HT-29 (cell line): Measurements from ENCODE around the gene C1QTNF5. TPM values are rescaled to one million over a fixed set of nuclear protein-coding genes. Genes with fewer than 3 reads are reported as not detected.
"Not testable (repeated sequence)": the region's sequence is repeated elsewhere in the genome, so short reads cannot be mapped to it uniquely, and the experiment has no call there.

Source experiments
- DNase-seq: peaks from one replicate; pipeline ENCODE4 v3.0.0-alpha.2; 2015; ENCODE audit warnings: low spot score
- total RNA-seq: library from RNA; depleted of rRNA; stranded (reverse); fragments of >200 nt; shearing (Covaris generic); gene quantifications from 2 replicates; pipeline ENCODE4 v1.2.3, GENCODE V29; 2014; rRNA removed

C1QTNF5 gene
- 0.47 and 0.56 TPM in 2 replicates for total RNA-seq

DNA sequence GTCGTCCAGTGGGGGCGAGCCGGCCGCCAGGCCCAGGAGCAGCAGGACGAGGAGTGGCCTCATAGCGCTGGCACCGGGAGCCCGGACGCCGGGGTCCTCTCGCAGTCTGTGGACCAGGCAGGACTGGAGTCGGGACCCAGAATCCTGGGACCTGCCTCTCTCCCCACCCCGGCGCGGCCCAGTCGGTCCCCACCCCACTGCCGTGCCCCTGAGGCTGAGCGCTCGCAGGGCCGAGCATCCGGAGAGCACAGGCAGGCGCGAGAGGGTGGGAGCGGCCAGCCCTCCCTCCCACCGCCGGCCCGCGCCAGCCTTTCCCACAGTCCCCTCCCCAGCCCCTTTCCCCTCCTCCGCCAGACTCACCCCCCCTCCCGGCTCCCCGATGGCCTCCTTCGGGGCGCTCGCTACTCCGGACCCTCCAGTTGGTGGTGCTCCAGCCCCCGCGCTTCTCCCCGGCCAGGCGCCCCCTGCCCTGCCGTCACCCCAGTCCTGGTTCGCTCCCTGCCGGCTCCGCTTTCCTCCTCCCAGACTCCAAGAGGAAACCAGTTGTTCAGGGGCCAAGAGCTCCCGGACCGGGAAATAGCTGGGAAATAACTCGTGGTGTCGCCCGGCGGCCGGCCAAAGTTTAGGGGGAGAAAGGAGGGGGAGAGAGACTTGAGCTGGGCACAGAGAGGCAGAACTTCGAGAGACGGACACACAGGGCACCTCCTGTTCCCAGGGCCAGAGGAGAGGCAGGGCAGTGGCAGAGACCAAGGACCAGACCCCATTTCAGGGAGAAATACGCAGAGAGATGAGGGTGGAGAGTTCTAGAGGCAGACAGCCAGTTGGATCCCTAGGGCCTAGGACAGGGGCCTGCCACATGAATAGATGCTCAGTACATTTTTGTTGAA is at the start of gene C1QTNF5:
C1QTNF5 (minus strand) TSS at position 549 of the 887 bp plus-strand sequence; CDS start at position 63, 486 bp downstream.
- no peak for DNase-seq

- peak; percentile 75 for DNase-seq
Observed at GRCh38 chr11:119389611-119390254, 49.0 kb upstream of the C1QTNF5 start.

GRCh38 chr11:119388103-119388502 is 47.4 kb upstream of the C1QTNF5 start:
- no peak for DNase-seq

DNA sequence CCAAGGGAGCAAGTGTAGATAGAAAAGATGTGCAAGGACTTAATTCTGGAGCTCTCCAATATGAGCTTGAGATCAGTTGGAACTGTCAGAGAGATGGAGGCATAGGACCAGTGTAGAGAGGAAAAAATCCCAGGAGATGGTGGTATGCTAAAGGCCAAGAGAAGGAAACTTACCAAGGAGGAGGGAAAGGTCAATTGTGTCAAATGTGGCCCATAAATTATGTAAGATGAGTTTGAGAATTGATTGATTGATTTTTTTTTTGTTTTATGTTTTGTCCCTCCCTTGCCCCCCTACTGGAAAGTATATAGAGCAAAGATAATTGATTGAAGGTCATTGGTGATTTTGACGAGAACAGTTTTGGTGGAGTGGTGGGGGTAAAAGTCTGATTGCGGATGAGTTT is 43.6 kb upstream of the C1QTNF5 start:
- DNase-seq: no peak

GRCh38 chr11:119382513-119382912 is 41.8 kb upstream of the C1QTNF5 start:
- DNase-seq: not testable (repeated sequence)

DNA sequence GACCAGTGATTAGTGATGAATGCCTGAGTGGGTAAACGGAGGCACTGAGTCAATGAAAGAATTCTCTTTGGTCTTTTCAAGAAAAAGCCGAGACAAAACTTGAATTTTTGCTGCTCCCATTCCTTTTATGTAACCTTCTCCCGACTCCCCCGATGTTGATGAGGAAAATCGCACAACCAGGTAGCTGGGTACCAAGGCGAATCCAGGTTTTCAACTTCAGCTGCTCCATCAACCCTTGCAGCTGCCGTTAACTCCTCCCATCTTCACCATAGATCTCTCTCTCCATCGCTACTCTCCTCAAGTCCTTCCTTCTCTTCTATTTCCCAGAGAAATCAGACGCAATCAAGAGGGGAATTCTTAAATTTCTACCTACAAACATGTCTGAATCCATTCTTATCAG is 41.4 kb upstream of the C1QTNF5 start:
- no peak for DNase-seq

DNA sequence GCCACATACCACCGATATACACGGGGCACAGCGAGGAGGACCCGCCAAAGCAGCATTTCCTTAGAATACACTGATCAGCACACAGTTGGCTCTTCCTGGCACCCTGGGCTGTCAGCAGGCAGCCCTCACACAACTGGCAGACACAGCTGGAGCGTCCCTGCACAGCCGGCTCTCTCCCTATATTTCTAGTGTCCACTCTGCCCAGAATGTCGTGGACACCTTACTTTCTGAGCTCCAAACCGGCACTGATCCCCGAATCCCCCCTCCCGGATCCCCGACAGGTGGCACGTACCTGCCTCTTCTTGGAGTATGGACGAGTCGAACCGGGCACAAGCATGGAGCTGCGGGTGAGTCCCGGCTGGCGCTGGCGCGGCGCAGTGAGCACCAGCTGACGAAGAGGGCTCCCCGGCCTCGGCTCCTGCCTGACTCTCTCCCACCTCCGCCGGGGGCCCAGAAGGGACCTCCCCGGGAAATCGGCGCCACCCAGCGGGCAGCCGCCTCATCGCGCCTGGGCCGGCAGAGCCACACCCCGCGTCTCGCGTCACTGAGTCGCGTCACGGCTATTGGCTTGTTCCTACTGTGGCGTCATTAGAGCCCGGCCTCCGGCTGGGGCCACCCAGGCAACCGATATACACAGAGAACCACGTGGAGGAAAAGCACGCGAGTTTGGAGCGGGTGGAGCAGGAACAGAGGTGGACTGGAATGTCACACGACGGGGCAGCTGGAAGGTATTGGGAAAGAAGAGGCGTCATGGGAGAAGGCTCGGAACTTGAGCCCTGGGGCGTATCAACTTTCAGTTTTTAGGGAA is 40.7 kb upstream of the C1QTNF5 start, which contains the start of gene USP2:
USP2 (minus strand) TSS at position 510 of the 808 bp plus-strand sequence. CDS start 8,210 bp downstream, outside the sequence.
- peak; percentile 100 for DNase-seq

DNA sequence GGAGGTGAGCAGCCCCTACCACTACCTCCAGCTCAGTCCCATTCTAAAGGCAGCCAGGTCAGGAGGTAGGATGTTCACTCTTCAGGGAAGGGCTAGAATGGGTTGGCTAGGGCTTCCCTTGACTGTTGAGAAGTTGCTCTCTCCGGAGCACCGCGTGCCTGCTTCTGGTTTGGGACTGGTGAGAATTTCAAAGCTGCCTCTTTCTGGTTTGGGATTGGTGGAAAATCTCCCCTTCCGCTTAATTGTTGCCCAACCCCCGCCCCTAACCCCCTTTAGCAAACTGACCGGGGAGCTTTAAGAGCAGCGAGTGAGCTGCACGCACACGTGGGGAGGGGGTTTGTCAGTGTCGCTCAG is 40.1 kb upstream of the C1QTNF5 start:
- peak; percentile 16 for DNase-seq

DNA sequence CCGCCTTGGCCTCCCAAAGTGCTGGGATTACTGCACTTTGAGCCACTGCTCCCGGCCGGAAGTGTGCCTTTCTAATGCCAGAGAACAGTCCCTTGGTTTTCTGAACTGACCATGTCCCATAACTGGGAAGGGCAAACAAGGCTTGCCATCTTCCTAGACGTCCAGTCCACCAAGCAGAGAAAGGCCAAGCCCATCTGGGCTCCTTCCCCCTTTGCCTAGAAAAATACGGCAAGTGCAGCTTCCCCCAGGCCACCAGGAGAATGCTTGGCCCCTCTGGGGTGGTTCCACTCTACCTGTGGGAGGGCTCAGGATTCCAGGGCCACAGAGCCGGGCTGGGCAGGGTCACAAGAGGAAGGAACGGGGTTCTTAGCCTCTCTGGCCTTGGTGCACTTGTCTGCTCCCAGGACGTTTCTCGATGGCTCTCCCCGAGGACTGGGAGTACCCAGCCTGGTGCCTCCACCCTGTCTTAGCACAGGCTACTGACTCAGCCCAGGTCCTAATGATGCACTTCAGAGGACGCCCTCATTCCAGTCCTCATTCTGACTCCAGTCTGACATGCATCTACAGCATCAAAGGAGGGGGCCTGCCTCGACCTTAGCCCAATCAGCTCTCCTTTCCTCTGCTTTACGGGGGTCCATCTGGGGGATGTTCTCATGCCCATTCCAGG is 39.6 kb upstream of the C1QTNF5 start:
- DNase-seq: no peak

DNA sequence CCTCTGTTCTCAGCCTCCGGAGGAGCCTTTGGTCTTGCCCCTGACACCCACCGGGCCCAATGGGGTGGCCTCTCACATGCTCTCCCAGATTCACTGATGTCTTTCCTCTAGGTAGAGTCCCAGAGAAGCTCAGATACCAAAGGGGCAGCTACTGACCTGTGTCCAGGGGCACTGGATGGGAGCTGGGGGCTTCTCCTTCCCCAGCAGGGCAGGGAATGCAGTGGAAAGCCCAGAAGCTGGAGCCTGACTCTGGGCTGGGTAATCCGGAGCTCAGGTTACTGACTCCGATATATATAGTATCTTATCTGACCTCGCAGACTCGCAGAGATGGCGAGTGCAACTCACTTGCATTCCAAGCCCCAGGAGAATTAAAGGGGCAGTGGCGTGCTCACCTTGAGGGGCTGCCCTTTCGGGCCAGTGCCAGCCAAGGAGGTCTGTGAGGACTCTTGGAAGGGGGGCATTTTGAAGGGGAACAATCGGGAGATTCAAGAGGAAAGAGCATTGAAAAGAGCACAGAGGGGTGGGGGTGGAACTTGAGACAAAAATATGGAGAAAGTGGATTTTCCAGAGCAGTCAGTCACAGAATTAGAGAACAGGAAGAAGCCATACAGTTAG is 38.3 kb upstream of the C1QTNF5 start:
- DNase-seq: no peak

- no peak for DNase-seq
Observed at GRCh38 chr11:119377961-119378667, 37.4 kb upstream of the C1QTNF5 start.

DNA sequence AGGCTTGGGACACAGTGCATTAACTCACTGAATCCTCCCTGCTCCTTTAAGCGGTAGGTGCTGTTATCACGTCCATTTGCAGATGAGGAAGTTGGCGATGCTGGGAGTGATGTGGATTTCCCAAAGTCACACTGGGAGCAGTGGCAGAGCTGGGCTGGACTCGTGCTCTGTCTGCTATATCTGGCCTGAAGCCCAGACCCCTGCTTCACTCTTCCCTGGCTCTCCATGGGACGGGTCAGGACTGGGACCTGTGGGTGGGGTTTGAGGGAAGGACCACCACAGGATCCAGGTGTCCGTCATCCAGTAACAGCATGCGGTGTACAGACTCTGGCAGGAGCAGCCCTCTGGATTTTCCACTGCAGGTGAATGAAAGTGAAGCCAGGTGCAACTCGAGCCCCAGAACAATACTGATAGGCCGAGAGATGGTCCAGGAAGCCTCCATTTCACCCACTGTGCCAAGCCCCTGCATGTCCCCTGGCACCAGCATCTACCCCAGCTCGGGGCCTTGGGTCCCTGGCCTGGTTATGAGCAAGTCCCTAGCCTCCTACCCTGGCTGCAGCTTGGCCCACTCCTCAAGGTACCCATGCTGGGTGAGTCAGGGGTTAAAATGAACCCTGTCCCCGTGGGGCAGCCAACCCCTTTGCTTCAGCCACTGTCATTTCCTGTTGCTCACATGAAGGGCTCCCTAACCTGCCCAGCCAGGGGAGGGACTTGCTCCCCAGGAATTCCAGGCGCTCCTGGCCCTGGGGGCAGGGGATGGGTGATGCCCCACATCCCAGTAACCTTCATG is 36.6 kb upstream of the C1QTNF5 start:
- no peak for DNase-seq

DNA sequence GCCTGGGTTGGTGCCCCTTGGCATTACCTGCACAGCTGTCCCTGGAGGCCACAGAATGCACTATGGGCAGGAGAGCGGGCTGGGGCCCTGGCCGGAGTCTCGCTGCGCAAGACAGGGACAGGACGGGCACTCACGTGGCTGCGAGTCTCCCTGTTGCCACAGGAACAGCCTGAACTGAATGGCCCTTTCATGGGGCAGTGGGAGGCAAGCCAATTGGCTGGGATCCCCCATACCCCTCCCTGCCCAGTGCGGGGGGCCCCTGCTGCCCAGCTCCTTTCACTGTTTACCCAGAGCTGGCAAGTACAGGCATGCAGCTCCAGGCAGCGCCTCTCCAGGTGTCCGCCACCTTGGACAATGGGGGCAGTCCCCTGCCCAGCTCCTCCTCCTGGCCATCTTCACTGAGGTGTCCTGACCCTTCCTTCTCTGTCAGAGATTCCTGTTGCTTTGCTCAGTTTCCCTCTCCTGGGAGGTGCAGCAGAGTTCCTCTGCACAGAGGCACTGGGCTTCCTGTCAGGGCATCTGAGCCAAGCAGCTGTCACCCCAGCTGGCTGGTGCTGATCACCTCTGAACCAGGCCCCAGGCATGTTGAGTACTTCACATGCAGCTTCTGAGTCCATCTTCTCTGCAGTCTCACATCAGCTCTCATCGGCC is 35.6 kb upstream of the C1QTNF5 start:
- no peak for DNase-seq

DNA sequence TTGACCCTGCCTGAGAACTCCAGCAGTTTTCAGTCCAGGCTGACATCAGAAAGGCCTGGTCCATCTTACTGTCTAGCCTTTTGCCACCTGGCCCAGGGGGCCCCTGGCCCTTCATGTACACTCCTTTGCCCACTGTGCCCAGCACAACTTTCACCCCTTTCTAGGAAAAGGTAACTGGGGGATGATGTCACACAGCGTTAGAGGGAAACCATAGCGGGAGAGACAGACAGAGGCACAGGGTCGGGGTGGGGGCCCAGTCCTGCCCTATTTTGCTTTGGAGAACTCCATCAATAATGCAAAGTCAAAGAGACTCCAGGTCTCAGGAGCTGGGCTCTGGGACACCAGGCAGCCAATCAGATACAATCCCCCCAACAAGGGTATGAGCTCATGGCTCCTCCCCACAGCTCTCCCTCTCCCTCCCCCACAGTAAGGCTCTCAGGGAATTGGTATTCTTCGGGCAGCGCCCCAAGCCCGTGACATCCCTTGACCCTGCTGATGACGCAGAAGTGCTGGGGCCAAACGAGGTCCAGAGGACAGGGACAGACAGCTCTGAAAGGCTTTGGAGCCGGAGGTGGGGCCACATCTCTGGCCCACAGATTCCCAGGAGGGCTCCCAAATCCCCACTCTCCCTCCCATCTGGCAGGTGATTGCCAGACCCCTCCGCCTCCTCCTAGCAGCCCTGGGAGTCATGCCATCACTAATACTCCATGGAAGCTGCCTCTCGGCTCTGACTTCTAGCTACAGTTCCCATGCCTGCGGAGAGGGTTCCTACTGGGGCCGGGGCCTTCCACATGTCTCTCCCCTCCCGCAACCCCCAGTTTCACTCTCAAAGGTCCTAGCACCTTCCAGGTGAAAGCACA is 34.9 kb upstream of the C1QTNF5 start:
- DNase-seq: no peak

DNA sequence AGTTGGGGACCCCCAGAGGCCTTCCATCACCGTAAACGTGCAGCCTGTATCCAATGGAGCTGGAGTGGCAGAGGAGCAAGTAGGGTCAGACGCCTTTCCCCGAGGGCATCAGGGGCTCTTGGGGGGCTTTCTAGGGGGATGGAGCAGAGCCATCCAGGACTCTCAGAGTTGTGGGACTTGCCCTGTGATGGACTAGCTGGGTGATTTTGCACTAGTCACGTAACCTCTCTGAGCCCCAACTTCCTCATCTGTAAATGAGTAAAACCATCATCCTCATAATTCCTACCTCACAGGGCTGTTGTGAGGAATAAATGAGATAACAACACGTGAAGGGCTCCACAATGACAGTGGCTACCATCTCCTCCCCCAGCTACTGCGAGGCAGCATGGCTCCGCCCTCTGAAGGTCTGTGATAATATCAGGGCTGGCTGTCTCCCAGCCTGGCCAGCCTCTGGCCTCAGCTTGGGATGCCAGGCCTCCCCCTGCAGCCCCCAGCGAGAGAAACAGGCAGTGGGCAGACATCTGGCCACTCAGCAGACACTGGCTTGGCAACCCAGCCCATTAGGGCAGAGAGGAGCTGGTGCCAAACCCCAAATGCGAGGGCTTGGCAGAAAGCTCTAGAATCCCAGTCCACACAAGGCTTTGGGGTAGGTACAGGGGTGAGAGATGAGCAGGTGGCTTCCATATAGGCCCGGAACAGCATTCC is 34.1 kb upstream of the C1QTNF5 start:
- DNase-seq: no peak

DNA sequence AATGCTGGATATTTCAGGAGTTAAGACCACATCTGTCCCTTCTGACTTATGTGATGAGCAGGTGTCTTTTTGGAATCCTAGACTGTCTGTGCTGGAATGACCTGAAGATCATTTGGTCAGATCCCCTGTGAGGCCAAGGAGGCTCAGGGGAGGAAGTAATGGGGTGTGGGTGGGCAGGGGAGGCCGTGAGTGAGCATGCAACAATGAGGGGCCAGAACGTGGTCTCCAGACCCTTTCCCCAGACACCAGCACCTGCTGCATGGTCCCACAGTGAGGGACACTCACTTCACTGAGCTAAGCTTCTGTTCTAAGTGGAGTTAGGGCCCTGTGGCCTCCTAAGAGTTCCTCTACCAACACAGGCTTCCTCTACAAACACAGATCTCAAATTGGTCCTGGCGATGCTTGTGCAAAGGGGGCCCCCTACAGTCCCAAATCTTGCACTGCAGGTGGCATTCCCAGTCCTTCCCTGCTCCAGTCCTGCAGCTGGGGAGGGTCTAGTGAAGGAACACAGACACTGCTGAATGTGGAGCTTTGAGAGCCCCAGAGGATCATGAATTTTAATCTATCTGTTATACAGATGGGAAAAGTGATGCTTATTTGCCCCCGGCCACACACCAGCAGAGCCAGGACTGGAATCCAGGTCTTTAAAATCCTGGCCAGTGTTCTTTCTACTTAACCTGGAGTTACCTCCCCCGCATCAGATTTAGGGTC is 33.4 kb upstream of the C1QTNF5 start:
- peak; percentile 92 for DNase-seq
